MCF 10A (cell line): ENCODE data around the gene MTMR3. TPM values are rescaled to one million over a fixed set of nuclear protein-coding genes. Genes with fewer than 3 reads are reported as not detected.

Experiments
- BruUV-seq: library from RNA; stranded (reverse); fragments of 400-500 nt; replicated peaks from 2 replicates; lab custom pipeline; 2021; lab: Mats Ljungman, UMichigan
- CTCF ChIA-PET: fragments of 300-600 bp; sonication (Branson Sonifier 250); formaldehyde crosslinking; extraction: SDS; loops from one replicate; lab custom pipeline; 2021; ENCODE audit warnings: antibody characterized with exemption, inconsistent platforms; lab: Yijun Ruan, JAX
- POLR2A ChIA-PET: fragments of 300-600, 350-650 bp; sonication (Branson Sonifier 250); formaldehyde crosslinking; extraction: SDS; loops from one replicate; lab custom pipeline; 2020; ENCODE audit warnings: antibody characterized with exemption, inconsistent platforms; lab: Yijun Ruan, JAX
- DNase-seq: peaks from one replicate; pipeline ENCODE4 v3.0.0-alpha.2; 2018; ENCODE audit not compliant: unreplicated experiment
- H3K27ac Mint-ChIP-seq: one replicate; pipeline ENCODE4 v1.8.0; 2022; ENCODE audit warnings: mild to moderate bottlenecking, low read depth, mixed read lengths; ENCODE audit not compliant: unreplicated experiment
- H3K27me3 Mint-ChIP-seq: one replicate; pipeline ENCODE4 v1.8.0; 2022; ENCODE audit warnings: mixed read lengths; ENCODE audit not compliant: insufficient read depth, unreplicated experiment
- H3K36me3 Mint-ChIP-seq: one replicate; pipeline ENCODE4 v1.8.0; 2022; ENCODE audit warnings: mild to moderate bottlenecking, moderate library complexity, mixed read lengths; ENCODE audit not compliant: insufficient read depth, unreplicated experiment
- H3K4me1 Mint-ChIP-seq: one replicate; pipeline ENCODE4 v1.8.0; 2022; ENCODE audit warnings: mixed read lengths; ENCODE audit not compliant: insufficient read depth, unreplicated experiment
- H3K4me3 Mint-ChIP-seq: one replicate; pipeline ENCODE4 v1.8.0; 2022; ENCODE audit warnings: mild to moderate bottlenecking, moderate library complexity, mixed read lengths; ENCODE audit not compliant: unreplicated experiment
- H3K9me3 Mint-ChIP-seq: one replicate; pipeline ENCODE4 v1.8.0; 2022; ENCODE audit warnings: mixed read lengths; ENCODE audit not compliant: unreplicated experiment
- CTCF ChIP-seq: fragments of 200-600 bp; IDR thresholded peaks from one replicate; pipeline ENCODE4 v1.8.0; 2022; ENCODE audit warnings: antibody characterized with exemption, mild to moderate bottlenecking; ENCODE audit not compliant: unreplicated experiment
- intact Hi-C: fragments of 100-400 bp; cut with micrococcal nuclease; formaldehyde crosslinking; loops from 2 replicates; pipeline ENCODE4 v1.14.1; 2022
- total RNA-seq: library from RNA; stranded (reverse); gene quantifications from 2 replicates; pipeline ENCODE4 v1.2.3, GENCODE V29; 2022

The MTMR3 gene
- total RNA-seq, 1 experiment from 2014 or later: 34.4 TPM

GRCh38 chr22:29842172-29842571 is 40.8 kb upstream of the MTMR3 start:
- no peak for DNase-seq
- Mint-ChIP-seq H3K27me3 (no peaks in the 10 kb centered on the region), H3K36me3 (peaks cover 6% of the 10 kb centered on the region), H3K4me3 (no peak overlapping the region), H3K4me1 (peaks cover 10% of the 10 kb centered on the region), H3K27ac (peak overlapping the region; percentile 82), H3K9me3 (no peaks in the 10 kb centered on the region)
- intact Hi-C loops: no loop called here
- CTCF ChIA-PET: interaction anchor here (0.6 to 3.3 kb wide), 2 partner anchors 112 to 162 kb away, joined by 6 to 12 read pairs; no protein-coding TSS in a partner anchor
- POLR2A ChIA-PET: interaction anchor here (0.9 to 1.6 kb wide), 5 partner anchors 19 to 225 kb away, joined by 3 to 4 read pairs (median 3); no protein-coding TSS in a partner anchor
- TF ChIP-seq CTCF: no peak
- BruUV-seq: no TSS peak

- no TSS peak for BruUV-seq
- no peak overlapping the region for H3K4me3 Mint-ChIP-seq
- H3K27me3 Mint-ChIP-seq: no peaks in the 10 kb centered on the region
- POLR2A ChIA-PET: interaction anchor here (0.8 to 1.6 kb wide), 6 partner anchors 19 to 225 kb away, joined by 3 to 6 read pairs (median 4); no protein-coding TSS in a partner anchor
- CTCF ChIA-PET: interaction anchor here (0.6 to 3.3 kb wide), 3 partner anchors 11 to 162 kb away, joined by 3 to 12 read pairs (median 6); no protein-coding TSS in a partner anchor
- H3K9me3 Mint-ChIP-seq: no peaks in the 10 kb centered on the region
- H3K27ac Mint-ChIP-seq: peak overlapping the region; percentile 82
- TF ChIP-seq CTCF: no peak
- peak; percentile 81 for DNase-seq
- intact Hi-C loops: no loop called here
- H3K4me1 Mint-ChIP-seq: peaks cover 10% of the 10 kb centered on the region
- peaks cover 6% of the 10 kb centered on the region for H3K36me3 Mint-ChIP-seq
These were observed 40.2 kb upstream of the MTMR3 start for GRCh38 chr22:29842740-29843139.

GRCh38 chr22:29846290-29846689 is 36.7 kb upstream of the MTMR3 start:
- no peak for TF ChIP-seq CTCF
- no peaks in the 10 kb centered on the region for H3K36me3 Mint-ChIP-seq
- H3K4me1 Mint-ChIP-seq: peaks cover 10% of the 10 kb centered on the region
- H3K27me3 Mint-ChIP-seq: no peaks in the 10 kb centered on the region
- H3K27ac Mint-ChIP-seq: no peak overlapping the region
- no peaks in the 10 kb centered on the region for H3K9me3 Mint-ChIP-seq
- ChIA-PET CTCF (interaction anchor here (1.0 to 1.1 kb wide), 2 partner anchors 62 to 137 kb away, joined by 3 to 4 read pairs; no protein-coding TSS in a partner anchor), POLR2A (no interaction called here)
- no TSS peak for BruUV-seq
- DNase-seq: no peak
- intact Hi-C loops: no loop called here
- no peak overlapping the region for H3K4me3 Mint-ChIP-seq

- ChIA-PET CTCF (interaction anchor here (0.6 to 0.8 kb wide), 2 partner anchors 11 to 157 kb away, joined by 3 to 4 read pairs; no protein-coding TSS in a partner anchor), POLR2A (interaction anchor here (0.5 to 0.6 kb wide), 2 partner anchors 20 to 26 kb away, joined by 3 to 4 read pairs; no protein-coding TSS in a partner anchor)
- H3K27ac Mint-ChIP-seq: no peak overlapping the region
- no TSS peak for BruUV-seq
- H3K4me1 Mint-ChIP-seq: no peaks in the 10 kb centered on the region
- no peaks in the 10 kb centered on the region for H3K27me3 Mint-ChIP-seq
- no peaks in the 10 kb centered on the region for H3K36me3 Mint-ChIP-seq
- no peaks in the 10 kb centered on the region for H3K9me3 Mint-ChIP-seq
- intact Hi-C loops: no loop called here
- TF ChIP-seq CTCF: no peak
- no peak for DNase-seq
- H3K4me3 Mint-ChIP-seq: no peak overlapping the region
These were observed 34.9 kb upstream of the MTMR3 start for GRCh38 chr22:29848111-29848510.
